Sigmoid colon (tissue), 4 donors: ENCODE data around the gene TRIM33.

ENCODE experiments used
- CTCF ChIP-seq, 4 experiments: fragments of 450-650 bp in 3 of 4; fragments of 200-600 bp in 1 of 4; IDR thresholded peaks; one replicate each; pipeline ENCODE4 v1.5.1; 2016 to 2019; ENCODE audit warnings: antibody characterized with exemption in 4 of 4, mild to moderate bottlenecking in 3 of 4, moderate library complexity in 2 of 4
- EP300 ChIP-seq, 4 donors: sonication (generic); formaldehyde crosslinking; IDR thresholded peaks; one replicate each; pipeline ENCODE4 v1.6.1; 2017; ENCODE audit warnings: antibody characterized with exemption in 4 of 4
- POLR2A ChIP-seq, 2 donors: fragments of 450-650 bp; IDR thresholded peaks; one replicate each; pipeline ENCODE4 v1.6.1; 2016; ENCODE audit warnings: antibody characterized with exemption in 2 of 2, mild to moderate bottlenecking in 2 of 2, moderate library complexity in 2 of 2

GRCh38 chr1:114521396-114522263 lies 10.6 kb upstream of the TRIM33 start:
- no peak for TF ChIP-seq CTCF (IDR thresholded peaks at IDR 0.05)
- no peak for TF ChIP-seq POLR2A (IDR thresholded peaks at IDR 0.05)
- no peak for TF ChIP-seq EP300 (IDR thresholded peaks at IDR 0.05)
